Dermis blood vessel endothelial cell (primary cell): ENCODE results near the gene TM4SF1. TPM values are rescaled to one million over a fixed set of nuclear protein-coding genes. Genes with fewer than 3 reads are reported as not detected.
"Not testable (repeated sequence)": the region's sequence is repeated elsewhere in the genome, so short reads cannot be mapped to it uniquely, and the experiment has no call there.

Experiments
- DNase-seq: peaks from one replicate; pipeline ENCODE4 v3.0.0; 2010
- total RNA-seq: library from RNA; depleted of rRNA; stranded (reverse); fragments of >200 nt; gene quantifications from 2 replicates; pipeline ENCODE4 v1.2.3, GENCODE V29; 2014

The TM4SF1 gene
- total RNA-seq, 1 donor from 2014 or later = 1,047 TPM

DNA sequence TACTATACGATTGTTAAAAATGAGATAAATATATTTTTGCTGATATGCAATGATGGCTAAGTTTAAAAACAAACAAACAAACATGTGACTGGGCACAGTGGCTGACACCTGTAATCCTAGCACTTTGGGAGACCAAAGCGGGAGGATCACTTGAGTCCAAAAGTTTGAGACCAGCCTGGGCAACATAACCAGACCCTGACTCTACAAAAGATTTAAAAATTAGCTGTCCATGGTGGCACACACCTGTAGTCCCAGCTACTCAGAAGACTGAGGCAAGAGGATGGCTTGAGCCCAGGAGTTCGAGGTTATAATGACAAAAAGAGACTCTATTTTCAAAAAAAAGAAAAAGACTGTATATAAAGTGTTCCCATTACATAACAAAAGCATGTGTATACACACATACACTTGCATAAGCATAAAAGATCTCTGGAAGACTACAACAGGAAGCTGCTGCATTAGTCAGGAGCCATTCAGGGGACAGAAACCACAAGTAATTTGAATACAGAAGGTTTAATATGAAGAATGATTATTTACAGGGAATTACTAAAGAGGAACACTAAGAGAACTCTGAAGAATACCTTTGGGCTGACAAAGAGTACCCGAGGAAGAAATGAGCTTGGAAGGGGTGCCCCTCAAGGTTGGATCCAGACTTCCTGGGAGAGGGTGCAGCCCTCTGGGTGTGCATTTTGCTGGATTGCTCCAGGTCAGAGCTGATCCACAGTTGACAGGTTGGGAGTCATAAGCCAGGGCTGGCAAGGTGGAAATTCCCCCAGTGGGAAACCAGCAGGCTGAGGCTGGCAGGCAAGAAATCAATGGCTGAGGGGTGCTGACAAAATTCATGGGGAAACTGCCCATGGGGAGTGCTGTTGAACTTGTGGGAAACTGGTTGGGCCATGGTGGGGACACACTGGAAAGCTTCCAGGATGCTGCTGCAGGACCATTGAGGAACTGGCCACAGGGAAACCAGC lies 34.8 kb downstream of the TM4SF1 start:
- DNase-seq = peak; percentile 80

DNA sequence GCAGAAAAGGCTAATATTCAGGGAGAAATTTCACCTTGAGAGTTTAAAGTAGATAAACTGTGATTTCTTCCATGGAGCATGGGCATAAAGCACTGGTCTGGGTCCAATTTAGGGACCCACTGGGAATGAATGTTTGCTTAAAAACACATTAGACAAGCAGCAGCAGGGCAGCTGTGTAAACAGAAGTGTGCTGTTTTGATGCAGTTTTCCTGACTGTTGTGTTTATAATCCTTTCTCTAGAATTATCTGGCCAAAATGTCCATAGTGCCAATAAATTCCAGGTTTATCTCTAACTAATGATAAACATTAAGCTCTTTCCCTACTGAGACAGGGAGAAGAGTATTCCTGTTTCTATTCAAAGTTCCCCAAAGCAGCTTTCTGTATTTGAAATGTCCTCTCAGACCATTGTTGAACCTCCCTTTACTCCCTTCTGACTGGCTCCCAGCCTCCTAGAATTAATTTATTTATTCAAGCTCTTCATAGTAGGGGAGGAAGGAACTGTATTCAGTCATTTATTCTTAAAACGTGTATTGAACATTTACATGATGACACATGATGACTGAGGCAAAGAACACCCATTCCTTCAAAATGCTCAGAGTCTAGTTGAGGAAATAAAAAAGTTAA lies 37.0 kb downstream of the TM4SF1 start:
- DNase-seq = peak; percentile 84

DNA sequence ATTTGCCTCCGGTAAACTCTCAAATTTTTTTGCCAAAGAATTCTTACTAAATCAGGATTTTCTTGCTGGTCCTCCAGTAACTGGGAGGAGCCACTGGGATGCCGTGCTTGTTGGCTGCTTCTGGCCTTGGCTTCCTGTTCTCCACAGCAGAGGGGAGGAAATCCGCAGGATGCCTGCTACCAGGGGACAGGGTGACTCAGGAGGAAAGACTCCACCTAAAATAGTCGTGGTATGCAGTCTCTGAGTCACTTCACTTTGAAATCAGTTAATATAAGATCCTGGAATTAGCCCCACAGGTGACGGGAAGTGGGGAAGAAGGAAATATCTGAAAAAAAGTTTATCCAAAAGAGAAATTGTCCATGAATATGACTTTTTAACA lies 37.5 kb downstream of the TM4SF1 start:
- peak; percentile 100 for DNase-seq

DNA sequence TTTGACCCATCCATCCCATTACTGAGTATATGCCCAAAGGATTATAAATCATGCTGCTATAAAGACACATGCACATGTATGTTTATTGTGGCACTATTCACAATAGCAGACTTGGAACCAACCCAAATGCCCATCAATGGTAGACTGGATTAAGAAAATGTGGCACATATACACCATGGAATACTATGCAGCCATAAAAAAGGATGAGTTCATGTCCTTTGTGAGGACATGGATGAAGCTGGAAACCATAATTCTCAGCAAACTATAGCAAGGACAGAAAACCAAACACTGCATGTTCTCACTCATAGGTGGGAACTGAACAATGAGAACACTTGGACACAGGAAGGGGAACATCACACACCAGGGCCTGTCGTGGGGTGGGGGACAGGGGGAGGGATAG lies 40.0 kb downstream of the TM4SF1 start:
- not testable (repeated sequence) for DNase-seq

DNA sequence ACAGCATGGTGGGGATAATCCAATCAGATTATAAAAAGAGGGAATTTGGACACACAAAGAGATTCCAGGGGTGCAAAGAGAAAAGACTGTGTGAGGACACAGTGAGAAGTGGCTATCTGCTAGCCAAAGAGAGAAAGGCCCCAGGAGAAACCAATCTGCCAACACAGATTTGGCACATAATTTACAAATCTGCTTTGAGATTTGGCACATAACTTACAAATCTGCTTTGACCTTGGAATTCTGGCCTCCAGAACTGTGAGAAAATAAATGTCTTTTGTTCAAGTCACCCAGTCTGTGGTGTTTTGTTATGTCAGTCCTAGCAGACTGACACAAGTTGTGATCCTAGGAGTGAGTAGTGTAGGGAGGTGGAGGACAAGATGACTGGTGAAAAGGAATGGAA lies 40.5 kb downstream of the TM4SF1 start:
- DNase-seq = no peak

DNA sequence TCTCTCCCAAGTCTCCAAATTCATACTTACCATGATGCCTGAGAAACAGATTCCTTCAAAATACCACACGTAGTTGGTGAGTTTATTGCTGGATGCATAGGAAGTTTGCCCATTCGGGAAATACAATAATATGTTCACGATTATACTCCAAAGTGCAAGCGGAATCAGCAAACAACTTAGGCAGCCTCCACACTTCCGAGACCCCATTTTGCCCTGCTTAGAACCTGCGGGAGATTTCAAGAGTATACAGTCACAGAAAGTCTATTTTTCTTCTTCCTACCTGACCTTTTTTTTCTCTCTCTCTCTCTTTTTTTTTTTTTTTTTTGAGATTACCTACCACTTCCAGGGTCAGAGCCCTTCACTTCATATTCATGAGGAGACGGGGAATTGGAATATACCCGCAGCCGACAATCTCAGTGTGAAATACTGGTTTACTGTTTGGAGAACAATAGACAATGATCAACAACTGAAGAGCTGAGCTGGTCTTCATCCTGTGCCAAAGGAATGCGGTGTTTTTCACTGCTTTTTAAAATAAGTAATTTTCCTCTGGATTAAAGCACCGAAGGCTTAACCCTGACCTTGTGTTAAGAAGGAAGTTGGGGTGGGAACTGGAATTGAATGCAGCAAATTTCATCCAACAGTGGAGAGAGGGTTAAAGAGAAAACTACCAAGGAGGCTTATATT lies 44.1 kb downstream of the TM4SF1 start, which contains the start of gene TM4SF18:
Gene TM4SF18, minus strand, starts transcription at position 461 of the 684 bp plus-strand sequence. Its CDS starts 254 bp downstream, at position 207.
- peak; percentile 73 for DNase-seq

DNA sequence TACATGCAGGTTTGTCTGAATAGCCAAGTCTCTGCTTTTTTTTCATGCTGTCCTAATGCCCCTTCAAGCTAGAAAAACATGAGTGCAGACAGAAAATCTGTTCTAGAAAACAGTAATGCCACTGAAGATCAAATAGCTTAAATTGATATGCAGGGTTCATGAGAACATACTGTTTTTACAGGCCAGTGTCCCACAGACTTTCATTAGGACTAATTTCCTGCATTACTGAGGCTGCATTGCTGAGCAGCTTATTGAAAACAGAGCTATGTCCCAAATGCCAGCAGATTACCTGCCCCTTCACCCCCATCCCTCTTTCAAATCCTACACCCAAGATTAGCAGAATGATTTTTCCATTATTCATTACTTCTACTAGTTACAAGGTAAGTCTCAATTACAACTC lies 44.7 kb downstream of the TM4SF1 start:
- peak; percentile 55 for DNase-seq

DNA sequence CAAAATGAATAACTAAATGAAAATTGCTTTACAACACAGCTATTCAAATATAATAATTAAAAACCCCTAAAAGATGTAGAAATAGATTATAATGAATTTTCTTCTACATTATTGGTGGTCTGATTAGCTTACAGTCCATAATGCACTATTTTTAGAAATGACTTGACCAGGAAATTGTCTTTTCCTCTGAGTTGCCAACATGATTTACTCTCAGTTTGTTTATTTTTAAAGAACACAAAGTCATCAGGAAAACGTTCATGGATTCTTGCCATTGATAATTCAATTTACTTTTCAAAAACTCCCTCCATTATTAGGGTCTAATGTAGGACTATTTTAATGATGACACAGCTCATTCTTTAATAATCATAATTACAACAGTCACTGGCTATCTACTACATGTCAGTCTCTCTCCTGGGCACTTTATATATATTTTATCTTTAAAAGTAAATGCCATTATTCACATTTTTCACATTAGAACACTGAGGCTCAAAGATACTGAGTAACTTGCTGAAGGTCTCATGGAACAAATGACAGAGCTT lies 45.2 kb downstream of the TM4SF1 start:
- DNase-seq = peak; percentile 72

DNA sequence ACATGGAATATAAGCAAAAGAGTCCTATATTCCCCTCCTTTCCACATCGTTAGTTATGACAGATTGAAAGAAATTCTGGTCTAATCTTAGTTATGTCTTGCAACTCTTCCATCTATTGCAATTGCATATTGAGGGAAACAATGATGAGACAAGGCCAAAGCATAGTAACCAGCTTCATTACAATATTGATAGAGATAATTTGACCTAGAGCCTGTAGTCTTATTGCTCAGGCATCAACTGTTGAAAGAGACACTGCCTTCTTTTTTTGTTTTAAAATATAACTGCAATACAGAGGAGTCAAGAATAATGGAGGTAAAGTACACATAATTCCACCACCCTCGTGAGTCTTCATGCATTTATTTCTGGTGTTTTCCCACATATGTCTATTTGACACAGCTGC lies 46.1 kb downstream of the TM4SF1 start:
- no peak for DNase-seq

DNA sequence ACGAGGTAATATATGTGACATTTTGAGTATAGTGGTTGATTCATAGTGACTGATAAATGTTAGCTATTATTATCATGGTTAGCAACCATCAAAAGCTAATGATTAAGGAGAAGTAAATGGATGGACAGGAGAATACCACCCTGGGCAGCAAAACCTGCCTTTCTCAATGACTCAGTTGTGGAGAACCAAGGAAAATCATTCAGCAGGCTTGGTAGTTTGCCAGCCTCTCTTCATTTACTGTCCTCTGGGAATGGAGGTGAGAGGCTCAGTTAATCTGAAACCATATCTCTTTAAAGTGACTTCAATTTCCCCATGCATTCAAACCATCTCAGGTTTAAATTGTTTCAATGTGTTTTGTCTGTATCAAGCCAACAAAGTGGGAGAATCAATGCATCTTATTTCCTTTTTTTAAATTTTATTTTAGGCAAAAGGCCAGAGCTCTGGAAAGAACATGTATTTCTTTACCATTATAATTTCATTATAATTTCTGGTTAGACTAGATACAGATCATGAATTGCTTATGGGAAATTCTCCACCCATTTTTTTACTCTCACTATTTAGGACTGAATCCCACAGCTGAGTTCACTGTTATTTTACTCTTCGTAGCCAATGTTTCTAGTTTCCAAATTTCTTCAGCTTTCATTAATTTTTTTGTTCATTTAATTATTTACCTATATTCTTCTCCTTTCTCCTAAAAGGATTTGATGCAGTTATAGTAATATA lies 46.7 kb downstream of the TM4SF1 start:
- no peak for DNase-seq

DNA sequence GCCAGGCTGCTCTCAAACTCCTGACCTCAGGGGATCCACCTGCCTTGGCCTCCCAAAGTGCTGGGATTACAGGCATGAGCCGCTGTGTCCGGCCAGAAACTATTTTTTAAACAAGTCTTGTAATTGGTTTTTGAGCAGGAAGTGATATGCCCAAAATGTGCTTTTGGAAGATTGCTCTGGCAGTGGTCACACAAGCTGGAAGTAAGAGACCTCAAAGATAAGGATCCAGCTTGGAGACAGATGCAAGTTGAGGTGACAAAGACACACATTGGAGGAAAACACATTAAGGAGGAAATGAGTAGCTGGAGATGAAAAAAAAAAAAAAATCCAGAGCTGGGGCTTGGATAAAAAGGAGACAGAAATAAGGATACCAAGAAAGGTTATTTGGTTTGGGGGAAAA lies 50.3 kb downstream of the TM4SF1 start:
- no peak for DNase-seq

DNA sequence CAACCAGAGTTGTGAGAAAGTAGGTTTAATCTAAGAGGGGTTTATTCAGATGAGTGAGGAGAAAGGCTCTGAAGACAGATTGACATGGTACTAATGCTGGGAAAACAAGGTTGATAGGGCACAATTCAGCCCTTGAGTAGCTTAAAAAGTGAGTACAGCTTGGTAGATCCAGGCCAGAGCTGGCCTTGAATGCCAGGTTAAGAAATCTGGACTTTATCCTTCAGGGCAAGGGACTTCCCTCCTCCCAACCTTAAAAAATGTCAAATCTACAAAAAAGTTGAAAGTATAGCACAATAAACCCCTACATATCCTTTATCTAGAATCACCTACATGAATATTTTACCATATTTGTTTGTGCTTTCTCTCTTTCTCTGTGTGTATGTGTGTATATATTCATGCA lies 51.9 kb downstream of the TM4SF1 start:
- DNase-seq = no peak

DNA sequence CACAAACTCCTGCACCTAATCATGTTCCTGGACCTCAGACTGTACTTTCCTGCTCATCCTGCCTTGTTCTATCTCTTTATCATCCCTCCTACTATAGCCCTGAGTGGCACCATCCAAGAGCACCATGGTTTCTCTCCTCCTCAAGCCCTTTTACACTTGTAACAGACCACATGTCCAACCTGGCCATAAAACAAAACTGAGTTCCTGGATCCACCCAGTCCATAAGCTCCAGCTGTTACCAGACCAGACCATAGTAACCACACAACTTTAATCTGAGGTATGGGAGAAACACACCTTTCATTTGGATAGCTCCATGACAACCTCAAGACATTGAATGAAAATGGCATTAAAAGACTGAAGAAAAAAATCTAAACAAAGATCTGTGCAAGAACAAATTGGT lies 53.1 kb downstream of the TM4SF1 start:
- no peak for DNase-seq

DNA sequence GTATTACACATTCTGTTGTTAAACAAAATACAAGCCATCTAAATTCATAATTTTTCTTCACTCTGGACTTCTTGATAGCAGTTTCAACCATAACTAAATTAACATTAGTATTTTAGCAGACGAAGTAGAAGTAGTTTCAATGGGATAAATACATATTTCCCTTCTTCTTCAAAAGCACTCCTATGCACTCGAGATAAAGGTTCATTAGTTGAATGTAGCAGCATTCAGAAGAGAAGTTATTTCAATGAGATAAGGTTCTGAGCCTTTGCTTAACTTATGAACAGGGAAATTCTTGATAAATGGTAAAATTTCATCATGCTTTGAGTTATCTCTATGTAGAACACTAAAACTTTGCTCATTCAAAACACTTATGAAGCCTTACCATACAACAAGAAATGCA lies 55.8 kb downstream of the TM4SF1 start:
- no peak for DNase-seq

DNA sequence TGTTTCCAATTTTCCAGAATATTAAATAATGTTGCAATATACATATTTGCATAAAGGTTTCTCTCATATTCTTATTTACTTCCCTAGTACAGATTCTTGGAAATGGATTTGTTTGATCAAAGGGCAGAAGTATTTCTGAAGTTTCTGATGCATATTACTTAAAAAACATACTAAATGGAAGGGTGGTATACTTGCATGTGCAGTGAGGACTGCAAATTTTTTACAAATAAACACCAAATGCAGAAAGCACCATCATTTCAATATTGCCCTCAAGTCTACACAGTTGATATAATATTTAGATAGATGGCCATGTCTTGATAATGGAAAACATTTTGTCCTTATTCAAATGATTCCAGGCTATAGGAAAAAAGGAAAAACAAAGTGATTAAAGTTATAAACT lies 56.3 kb downstream of the TM4SF1 start:
- DNase-seq = no peak

DNA sequence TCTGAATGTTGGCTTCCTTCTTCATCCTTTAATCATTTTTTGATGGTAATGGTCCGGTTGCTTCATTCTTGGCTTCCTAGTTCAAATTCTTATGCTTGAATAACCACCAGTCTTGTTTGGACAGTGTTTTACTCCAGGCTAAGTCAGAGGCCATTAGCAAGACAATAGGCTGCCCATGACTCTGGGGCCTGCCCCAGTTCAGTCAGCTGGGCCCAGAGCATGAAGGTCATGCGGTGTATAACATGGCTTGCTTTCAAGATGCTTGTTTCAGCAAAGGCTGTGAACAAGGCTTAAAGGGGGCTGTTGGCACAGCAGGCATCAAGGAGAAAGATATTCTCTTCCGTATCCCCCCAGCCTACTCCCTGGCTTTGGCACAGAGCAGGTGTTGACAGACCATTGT lies 57.7 kb downstream of the TM4SF1 start:
- no peak for DNase-seq

Other genes starting within 250 kb of the TM4SF1 start
- gene HPS3, start 248.0 kb downstream of the TM4SF1 start, total RNA-seq = 20.5 and 22.3 TPM in 2 replicates
- 0.70 and 1.0 TPM in 2 replicates for gene CP, start 155.8 kb downstream of the TM4SF1 start, total RNA-seq
- 363 and 529 TPM in 2 replicates for gene TM4SF18, start 44.0 kb downstream of the TM4SF1 start, total RNA-seq
- not detected in 2 replicates for gene TM4SF4, start 97.0 kb upstream of the TM4SF1 start, total RNA-seq